AG04449 (cell line): Measurements from ENCODE around the gene WBP11.

Experiments used
- CTCF ChIA-PET: fragments of 350-600 bp; formaldehyde crosslinking; extraction: SDS; loops from one replicate; lab custom pipeline; 2021; ENCODE audit warnings: antibody characterized with exemption; lab: Yijun Ruan, JAX
- POLR2A ChIA-PET: fragments of 400-600, 350-600 bp; formaldehyde crosslinking; extraction: SDS; loops from one replicate; lab custom pipeline; 2020; ENCODE audit warnings: antibody characterized with exemption, inconsistent platforms; lab: Yijun Ruan, JAX
- DNase-seq: peaks from one replicate; pipeline ENCODE4 v3.0.0-alpha.2; 2010; ENCODE audit warnings: low read depth, low spot score
- H3K4me3 ChIP-seq: 2 replicates; pipeline ENCODE4 v1.5.1; 2011; ENCODE audit warnings: low read depth, mild to moderate bottlenecking, control low read depth, low read length
- TF ChIP-seq, protein P1 (sequence below): IDR thresholded peaks from one replicate; pipeline ENCODE4 v1.5.1; 2011; ENCODE audit warnings: mild to moderate bottlenecking, moderate library complexity, low read length, control low read depth, inconsistent platforms; ENCODE audit not compliant: insufficient read depth; ENCODE audit errors: missing control alignments

Gene WBP11

GRCh38 chr12:14802247-14802646 is 1.0 kb downstream of the WBP11 start:
- TF ChIP-seq, protein P1, sequence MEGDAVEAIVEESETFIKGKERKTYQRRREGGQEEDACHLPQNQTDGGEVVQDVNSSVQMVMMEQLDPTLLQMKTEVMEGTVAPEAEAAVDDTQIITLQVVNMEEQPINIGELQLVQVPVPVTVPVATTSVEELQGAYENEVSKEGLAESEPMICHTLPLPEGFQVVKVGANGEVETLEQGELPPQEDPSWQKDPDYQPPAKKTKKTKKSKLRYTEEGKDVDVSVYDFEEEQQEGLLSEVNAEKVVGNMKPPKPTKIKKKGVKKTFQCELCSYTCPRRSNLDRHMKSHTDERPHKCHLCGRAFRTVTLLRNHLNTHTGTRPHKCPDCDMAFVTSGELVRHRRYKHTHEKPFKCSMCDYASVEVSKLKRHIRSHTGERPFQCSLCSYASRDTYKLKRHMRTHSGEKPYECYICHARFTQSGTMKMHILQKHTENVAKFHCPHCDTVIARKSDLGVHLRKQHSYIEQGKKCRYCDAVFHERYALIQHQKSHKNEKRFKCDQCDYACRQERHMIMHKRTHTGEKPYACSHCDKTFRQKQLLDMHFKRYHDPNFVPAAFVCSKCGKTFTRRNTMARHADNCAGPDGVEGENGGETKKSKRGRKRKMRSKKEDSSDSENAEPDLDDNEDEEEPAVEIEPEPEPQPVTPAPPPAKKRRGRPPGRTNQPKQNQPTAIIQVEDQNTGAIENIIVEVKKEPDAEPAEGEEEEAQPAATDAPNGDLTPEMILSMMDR = no peak
- DNase-seq = no peak
- ChIA-PET CTCF (interaction anchor here (0.9 to 2.8 kb wide), 9 partner anchors 8 to 193 kb away, joined by 3 to 13 read pairs (median 4); no protein-coding TSS in a partner anchor), POLR2A (interaction anchor here (1.8 to 2.6 kb wide), 2 partner anchors 28 to 31 kb away, joined by 13 to 24 read pairs; a partner anchor contains a TSS)
- H3K4me3 ChIP-seq = peak overlapping the region; percentile 98

DNA sequence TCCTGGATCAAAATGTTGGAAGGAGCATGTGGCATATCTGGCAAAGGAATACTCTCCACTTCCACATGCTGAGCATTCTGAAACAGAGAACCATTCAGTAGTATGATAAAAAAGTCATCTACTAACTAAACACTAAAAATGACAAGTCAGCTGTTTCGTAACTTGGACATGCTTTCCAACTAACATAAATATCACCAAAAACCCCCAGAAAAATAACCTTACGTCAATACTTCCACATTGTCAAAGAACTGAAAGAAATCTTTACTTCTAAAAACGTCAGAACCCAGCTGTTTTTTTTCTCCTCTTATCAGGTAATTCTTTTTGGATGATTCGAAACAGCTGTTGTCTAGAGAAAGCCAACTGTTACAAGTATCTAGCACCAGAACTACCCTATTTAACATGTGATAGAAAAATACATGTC is 8.2 kb downstream of the WBP11 start:
- no peak overlapping the region for H3K4me3 ChIP-seq
- TF ChIP-seq, protein P1 = no peak
- POLR2A ChIA-PET = interaction anchor here (0.9 kb wide), 1 partner anchor 19 kb away, joined by 3 read pairs; the partner anchor contains the start of gene SMCO3
- no peak for DNase-seq
- CTCF ChIA-PET = no interaction called here

DNA sequence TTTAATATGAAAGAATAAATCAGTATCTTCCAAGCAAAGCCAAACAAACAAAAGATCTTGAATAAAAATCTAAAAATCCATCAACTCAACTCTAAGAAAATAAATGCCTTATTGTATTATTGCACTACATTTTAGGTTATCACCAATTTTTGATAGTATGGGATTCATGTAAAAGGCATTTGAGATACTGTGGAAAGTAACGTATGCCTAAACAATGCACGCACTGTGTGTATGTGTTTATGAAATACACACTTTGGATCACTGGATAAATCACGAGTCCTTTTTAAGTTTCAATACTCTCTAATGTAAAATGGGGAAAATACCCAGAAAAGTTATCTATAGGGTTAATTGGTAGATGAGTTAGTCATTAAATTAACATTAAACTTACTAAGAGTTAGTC is 17.7 kb downstream of the WBP11 start:
- TF ChIP-seq, protein P1 = no peak
- POLR2A ChIA-PET = interaction anchor here (0.7 kb wide), 1 partner anchor 18 kb away, joined by 3 read pairs; the partner anchor contains the start of genes C12orf60 and WBP11
- DNase-seq = no peak
- CTCF ChIA-PET = no interaction called here
- H3K4me3 ChIP-seq = no peak overlapping the region

DNA sequence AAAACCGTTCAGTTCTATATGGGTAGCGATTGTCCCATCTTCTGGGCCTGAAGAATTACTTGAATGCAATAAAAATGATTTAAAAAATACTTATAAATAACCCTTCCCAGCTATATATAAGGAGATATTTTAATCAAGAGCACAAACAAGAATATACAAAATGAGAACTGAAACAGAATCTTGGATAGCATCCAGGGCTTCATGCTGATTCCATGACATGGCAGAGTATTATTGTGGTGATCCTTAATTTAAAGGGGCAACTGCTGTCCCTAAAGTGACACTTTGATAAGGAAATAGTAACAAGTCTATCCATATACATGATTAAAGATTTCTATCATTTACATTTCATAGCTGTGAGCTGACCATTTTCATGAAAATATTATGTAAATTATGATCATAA is 18.8 kb downstream of the WBP11 start:
- ChIA-PET CTCF (interaction anchor here (1.1 to 1.9 kb wide), 2 partner anchors 13 to 18 kb away, joined by 5 to 6 read pairs; no protein-coding TSS in a partner anchor), POLR2A (interaction anchor here (0.8 to 1.2 kb wide), 2 partner anchors 13 to 14 kb away, joined by 3 read pairs; no protein-coding TSS in a partner anchor)
- no peak for DNase-seq
- no peak overlapping the region for H3K4me3 ChIP-seq
- TF ChIP-seq, protein P1 = no peak

DNA sequence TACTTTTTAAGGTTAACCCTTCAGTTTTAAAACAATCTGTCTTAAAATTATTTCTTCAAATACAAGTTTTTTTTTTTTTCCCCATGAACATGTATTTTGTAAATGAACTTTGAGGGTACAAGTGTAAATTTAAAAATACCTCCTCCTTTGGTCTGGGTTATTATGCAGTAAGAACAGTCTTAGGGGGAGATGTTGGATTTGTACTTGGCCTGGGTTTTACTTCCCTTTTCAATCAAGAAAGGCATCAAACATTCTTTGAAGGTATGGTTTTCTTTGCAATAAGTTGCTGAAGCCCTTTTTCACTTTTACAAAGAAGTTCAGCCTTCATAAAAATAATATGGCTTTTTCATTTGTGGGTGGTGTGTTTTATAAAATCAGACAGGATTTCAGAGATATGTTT is 20.5 kb downstream of the WBP11 start:
- TF ChIP-seq, protein P1 = no peak
- no peak overlapping the region for H3K4me3 ChIP-seq
- ChIA-PET POLR2A (interaction anchor here (0.6 to 1.0 kb wide), 2 partner anchors 9 to 13 kb away, joined by 3 to 4 read pairs; a partner anchor contains a TSS), CTCF (interaction anchor here (1.4 kb wide), 1 partner anchor 213 kb away, joined by 7 read pairs; no protein-coding TSS in a partner anchor)
- DNase-seq = no peak

DNA sequence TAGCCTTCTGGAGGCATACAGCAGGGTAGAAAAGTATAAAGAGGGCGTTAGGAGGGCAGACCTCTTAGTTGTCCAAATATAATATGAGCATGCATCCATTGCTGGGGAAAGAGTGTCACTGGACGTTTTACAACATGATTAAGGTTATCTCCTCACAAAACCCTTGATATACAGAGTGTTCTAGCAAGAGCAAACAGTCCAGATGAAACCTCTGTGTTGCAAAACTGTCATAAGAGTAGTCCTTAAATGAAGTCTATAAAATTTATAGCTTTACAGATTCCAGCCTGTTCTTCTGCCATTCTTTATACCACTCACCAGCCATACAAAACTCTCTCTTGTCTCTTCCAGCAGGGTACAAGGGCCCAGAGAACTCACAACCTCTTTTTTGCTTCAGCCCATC is 21.7 kb downstream of the WBP11 start:
- ChIA-PET POLR2A (interaction anchor here (1.0 to 1.2 kb wide), 2 partner anchors 8 to 10 kb away, joined by 4 read pairs; a partner anchor contains a TSS), CTCF (interaction anchor here (1.4 to 1.9 kb wide), 3 partner anchors 11 to 214 kb away, joined by 3 to 7 read pairs (median 6); no protein-coding TSS in a partner anchor)
- TF ChIP-seq, protein P1 = no peak
- H3K4me3 ChIP-seq = no peak overlapping the region
- no peak for DNase-seq
